ENCODE measurements around the gene CBY2.
"Not testable (repeated sequence)": the region's sequence is repeated elsewhere in the genome, so short reads cannot be mapped to it uniquely, and the experiment has no call there.

Gene CBY2

DNA sequence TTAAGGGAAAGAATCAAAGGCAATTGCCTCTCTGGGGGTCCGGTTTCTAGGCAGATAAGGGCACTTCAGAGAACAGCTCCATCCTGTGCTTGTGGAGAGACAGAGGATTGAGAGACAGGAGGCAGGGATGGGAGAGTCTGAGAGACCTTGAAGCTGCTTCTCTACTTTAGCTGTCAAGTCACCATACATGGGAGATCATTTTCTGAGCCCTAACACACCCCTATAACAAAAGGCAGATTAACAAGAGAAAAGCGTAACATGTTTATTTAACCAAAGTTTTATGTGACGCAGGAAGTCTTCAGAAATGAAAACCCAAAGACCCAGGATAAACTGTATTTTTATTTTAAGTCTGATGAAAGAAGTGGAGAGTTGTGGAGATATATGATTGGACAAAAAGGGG lies 48.4 kb downstream of the CBY2 start:
- no peak for DNase-seq

DNA sequence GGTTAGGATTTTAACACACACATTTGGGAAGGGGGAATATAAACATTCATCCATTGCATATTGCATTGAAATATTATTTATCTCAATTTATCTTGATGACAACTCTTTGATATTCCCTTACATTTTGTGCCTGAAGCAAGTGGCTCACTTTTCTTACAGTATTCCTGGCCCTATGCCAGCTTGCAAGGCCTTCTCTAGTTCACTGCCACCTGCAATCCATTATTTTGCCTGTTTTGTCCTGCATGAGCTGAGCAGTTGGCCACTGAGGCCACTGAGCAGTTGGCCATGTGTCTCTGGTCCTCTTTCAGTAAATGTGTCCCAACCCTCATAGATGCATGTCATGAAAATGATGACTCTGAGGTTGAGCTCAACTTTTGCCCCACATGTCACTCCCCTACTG lies 49.8 kb downstream of the CBY2 start:
- DNase-seq: no peak

DNA sequence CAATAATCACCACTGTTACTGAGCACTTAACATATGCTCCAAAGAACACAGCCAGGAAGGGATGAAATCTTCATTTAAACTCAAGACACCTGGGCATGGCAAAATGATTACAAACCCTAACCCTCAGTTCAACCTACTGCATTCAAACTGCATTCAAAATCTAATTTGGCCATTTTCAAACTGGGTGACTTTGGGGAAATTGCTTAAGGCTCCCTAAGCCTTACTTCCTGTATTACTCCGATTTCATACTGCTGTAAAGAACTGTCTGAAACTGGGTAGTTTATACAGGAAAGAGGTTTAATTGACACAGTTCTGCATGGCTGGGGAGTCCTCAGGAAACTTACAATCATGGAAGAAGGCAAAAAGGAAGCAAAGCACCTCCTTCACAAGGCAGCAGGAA lies 50.4 kb downstream of the CBY2 start:
- no peak for DNase-seq

DNA sequence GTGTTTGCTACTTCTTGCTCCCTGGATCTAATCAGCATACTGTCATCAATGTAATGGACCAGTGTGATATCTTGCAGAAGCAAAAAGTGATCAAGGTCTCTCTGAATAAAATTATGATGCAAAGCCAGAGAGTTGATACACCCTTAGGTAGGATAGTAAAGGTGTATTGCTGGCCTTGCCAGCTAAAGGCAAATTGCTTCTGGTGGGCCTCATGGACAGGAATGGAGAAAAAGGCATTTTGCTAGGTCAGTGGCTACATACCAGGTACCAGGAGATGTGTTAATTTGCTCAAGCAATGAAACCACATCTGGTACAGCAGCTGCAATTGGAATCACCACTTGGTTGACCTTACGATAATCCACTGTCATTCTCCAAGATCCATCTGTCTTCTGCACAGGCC lies 54.4 kb downstream of the CBY2 start:
- not testable (repeated sequence) for DNase-seq

DNA sequence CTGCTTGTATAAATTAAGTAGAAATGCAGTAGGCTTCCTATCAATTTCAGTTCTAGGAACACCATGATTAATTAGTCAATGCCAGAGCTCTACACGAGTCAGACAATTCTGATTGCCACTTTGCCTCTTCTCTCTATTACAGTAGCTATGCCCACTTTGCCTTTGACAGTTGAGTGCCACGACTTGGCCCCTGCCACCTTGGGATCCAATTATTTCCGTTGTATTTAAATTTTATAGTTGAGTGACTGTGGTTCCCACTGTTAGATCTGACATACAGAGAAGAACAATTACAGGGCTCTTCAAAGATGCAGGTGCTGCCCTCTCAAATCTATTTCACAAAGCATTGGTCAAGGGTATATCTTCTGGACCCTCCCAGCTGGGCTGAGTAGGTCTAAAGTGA lies 55.5 kb downstream of the CBY2 start:
- DNase-seq: not testable (repeated sequence)

DNA sequence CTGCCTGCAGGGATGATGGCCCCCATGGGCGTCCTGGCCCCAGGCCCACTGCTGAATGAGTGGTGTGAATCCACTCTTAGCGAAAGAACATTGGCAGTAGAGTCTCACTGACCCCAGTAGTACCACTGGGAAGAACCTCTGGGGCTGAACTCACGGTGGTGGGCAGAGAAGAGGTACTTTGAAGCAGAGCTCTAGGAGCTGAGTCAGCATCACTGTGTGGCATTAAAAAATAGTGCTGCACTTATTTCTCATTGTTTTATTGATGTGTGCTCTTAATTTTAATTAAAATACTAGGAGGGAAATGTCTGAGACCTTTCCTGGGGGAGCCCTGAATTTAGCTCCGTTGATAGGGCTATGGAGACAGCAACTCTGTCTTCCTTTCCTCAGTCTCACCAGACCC lies 61.3 kb downstream of the CBY2 start:
- no peak for DNase-seq

All from 8988T (cell line).